Calu3 (cell line): ENCODE data around the gene GRIN3A. TPM values are rescaled to one million over a fixed set of nuclear protein-coding genes. Genes with fewer than 3 reads are reported as not detected.

Experiments used
- BruUV-seq: library from RNA; stranded (reverse); fragments of 400-500 nt; replicated peaks from 2 replicates; lab custom pipeline; 2021; lab: Mats Ljungman, UMichigan
- CTCF ChIA-PET: fragments of 300-600 bp; sonication (Branson Sonifier 250); formaldehyde crosslinking; loops from one replicate; lab custom pipeline; 2022; ENCODE audit warnings: antibody characterized with exemption; lab: Charles Lee
- DNase-seq: peaks from one replicate; pipeline ENCODE4 v3.0.0; 2022
- H3K27ac Mint-ChIP-seq: one replicate; pipeline ENCODE4 v1.8.0; 2022; ENCODE audit warnings: mixed read lengths; ENCODE audit not compliant: unreplicated experiment
- H3K27me3 Mint-ChIP-seq: one replicate; pipeline ENCODE4 v1.8.0; 2022; ENCODE audit warnings: mixed read lengths; ENCODE audit not compliant: unreplicated experiment
- H3K36me3 Mint-ChIP-seq: one replicate; pipeline ENCODE4 v1.8.0; 2022; ENCODE audit warnings: mild to moderate bottlenecking, moderate library complexity, mixed read lengths; ENCODE audit not compliant: insufficient read depth, unreplicated experiment
- H3K4me1 Mint-ChIP-seq: one replicate; pipeline ENCODE4 v1.8.0; 2022; ENCODE audit warnings: mild to moderate bottlenecking, low read depth, mixed read lengths; ENCODE audit not compliant: unreplicated experiment
- H3K4me3 Mint-ChIP-seq: one replicate; pipeline ENCODE4 v1.8.0; 2022; ENCODE audit warnings: mild to moderate bottlenecking, low read depth, moderate library complexity, mixed read lengths; ENCODE audit not compliant: unreplicated experiment
- H3K9me3 Mint-ChIP-seq: one replicate; pipeline ENCODE4 v1.8.0; 2022; ENCODE audit warnings: low read depth, mixed read lengths; ENCODE audit not compliant: unreplicated experiment
- CTCF ChIP-seq: fragments of 200-600 bp; IDR thresholded peaks from one replicate; pipeline ENCODE4 v1.8.0; 2022; ENCODE audit warnings: antibody characterized with exemption; ENCODE audit not compliant: unreplicated experiment
- intact Hi-C: fragments of 100-400 bp; cut with micrococcal nuclease; formaldehyde crosslinking; loops from one replicate; pipeline ENCODE4 v1.10.0; 2022; ENCODE audit not compliant: unreplicated experiment
- total RNA-seq: library from RNA; stranded (reverse); gene quantifications from 2 replicates; pipeline ENCODE4 v1.2.3, GENCODE V29; 2022

GRIN3A gene
- total RNA-seq, 1 experiment from 2014 or later: not detected

GRCh38 chr9:101586651-101587050 is 151.8 kb downstream of the GRIN3A start:
- Mint-ChIP-seq H3K36me3 (no peaks in the 10 kb centered on the region), H3K4me1 (peaks cover 9% of the 10 kb centered on the region), H3K4me3 (no peak overlapping the region), H3K27ac (peak overlapping the region; percentile 50), H3K27me3 (no peaks in the 10 kb centered on the region), H3K9me3 (no peaks in the 10 kb centered on the region)
- DNase-seq: no peak
- no TSS peak for BruUV-seq
- CTCF ChIA-PET: no interaction called here
- no peak for TF ChIP-seq CTCF
- intact Hi-C loops: no loop called here

DNA sequence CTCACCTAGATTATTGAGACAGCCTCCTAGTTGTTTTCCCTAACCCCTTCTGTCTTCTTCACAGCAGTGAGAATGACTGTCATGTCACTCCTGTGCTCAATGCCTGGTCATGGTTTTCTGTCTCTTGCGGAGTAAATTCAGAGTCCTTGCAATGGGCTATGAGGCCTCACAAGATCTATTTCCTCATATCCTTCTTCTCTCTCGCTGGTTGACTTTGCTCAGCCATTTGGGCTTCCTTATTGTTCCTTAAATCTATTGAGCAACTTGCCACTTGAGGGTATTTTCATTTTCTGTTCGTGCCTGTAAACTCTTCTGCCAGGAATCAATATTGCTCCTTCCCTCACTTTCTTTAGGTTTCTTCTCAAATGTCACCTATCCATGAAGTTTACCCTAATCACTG is 152.7 kb downstream of the GRIN3A start:
- no TSS peak for BruUV-seq
- no peak for DNase-seq
- TF ChIP-seq CTCF: no peak
- Mint-ChIP-seq H3K9me3 (no peaks in the 10 kb centered on the region), H3K36me3 (no peaks in the 10 kb centered on the region), H3K27ac (no peak overlapping the region), H3K4me1 (peaks cover 9% of the 10 kb centered on the region), H3K4me3 (no peak overlapping the region), H3K27me3 (no peaks in the 10 kb centered on the region)
- intact Hi-C loops: no loop called here
- CTCF ChIA-PET: no interaction called here

DNA sequence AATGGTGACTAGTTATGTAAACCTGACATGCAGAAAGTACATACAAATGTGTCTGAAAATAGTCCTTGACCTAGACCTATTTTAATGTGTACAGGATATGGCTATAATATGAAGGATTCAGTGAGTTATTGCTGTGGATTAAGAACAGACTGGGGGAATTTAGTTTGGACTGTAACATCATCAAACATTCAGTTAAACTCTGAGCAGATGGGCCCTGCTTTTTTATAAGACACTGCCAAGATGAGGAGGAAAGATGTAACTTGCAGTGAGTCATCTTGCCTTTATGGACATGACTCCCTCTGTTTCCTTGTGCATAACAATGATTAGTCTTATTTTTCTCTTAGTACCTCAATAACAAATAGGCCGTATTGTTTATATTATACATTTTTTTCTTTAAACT is 155.9 kb downstream of the GRIN3A start:
- H3K9me3 Mint-ChIP-seq: no peaks in the 10 kb centered on the region
- DNase-seq: no peak
- H3K27ac Mint-ChIP-seq: no peak overlapping the region
- H3K4me3 Mint-ChIP-seq: no peak overlapping the region
- peaks cover 1% of the 10 kb centered on the region for H3K4me1 Mint-ChIP-seq
- CTCF ChIA-PET: no interaction called here
- BruUV-seq: no TSS peak
- intact Hi-C loops: no loop called here
- no peak for TF ChIP-seq CTCF
- H3K36me3 Mint-ChIP-seq: no peaks in the 10 kb centered on the region
- no peaks in the 10 kb centered on the region for H3K27me3 Mint-ChIP-seq

GRCh38 chr9:101579711-101580545 is 158.5 kb downstream of the GRIN3A start:
- no TSS peak for BruUV-seq

More at GRCh38 chr9:101579711-101580545, 158.5 kb downstream of the GRIN3A start:
- Mint-ChIP-seq H3K27ac (no peak overlapping the region), H3K27me3 (no peaks in the 10 kb centered on the region), H3K36me3 (no peaks in the 10 kb centered on the region), H3K4me1 (no peaks in the 10 kb centered on the region), H3K4me3 (no peak overlapping the region), H3K9me3 (no peaks in the 10 kb centered on the region)
- DNase-seq: no peak
- CTCF ChIA-PET: no interaction called here
- intact Hi-C loops: no loop called here
- TF ChIP-seq CTCF: no peak
